Activated B cell treated with CpG ODN at 0.5 μM for 24 hours (primary cell): ENCODE data around the gene PLIN4. TPM values are rescaled to one million over a fixed set of nuclear protein-coding genes. Genes with fewer than 3 reads are reported as not detected.
A peak's percentile ranks its signal among the peaks of the same experiment; 100 is the strongest.

Experiments used
- ATAC-seq: fragments of 200-7000 bp; cut with Tn5 transposase; one replicate; pipeline ENCODE4 v1.10.0; 2021; ENCODE audit warnings: low read depth, mild to moderate bottlenecking, moderate library complexity
- CTCF ChIA-PET: fragments of 350-600 bp; sonication (Branson Sonifier 250); formaldehyde crosslinking; loops from one replicate; lab custom pipeline; 2021; ENCODE audit warnings: antibody characterized with exemption; lab: Charles Lee
- POLR2A ChIA-PET: fragments of 350-600 bp; sonication (Branson Sonifier 250); formaldehyde crosslinking; loops from one replicate; lab custom pipeline; 2021; ENCODE audit warnings: antibody characterized with exemption; lab: Charles Lee
- DNase-seq: peaks from one replicate; pipeline ENCODE4 v3.0.0; 2022
- H3K27ac Mint-ChIP-seq: one replicate; pipeline ENCODE4 v1.8.0; 2020; ENCODE audit warnings: mixed read lengths
- H3K27me3 Mint-ChIP-seq: one replicate; pipeline ENCODE4 v1.8.0; 2021; ENCODE audit warnings: mixed read lengths
- H3K36me3 Mint-ChIP-seq: one replicate; pipeline ENCODE4 v1.8.0; 2021; ENCODE audit warnings: low read depth, mixed read lengths
- H3K4me1 Mint-ChIP-seq: one replicate; pipeline ENCODE4 v1.8.0; 2021; ENCODE audit warnings: mixed read lengths
- H3K4me3 Mint-ChIP-seq: one replicate; pipeline ENCODE4 v1.8.0; 2020; ENCODE audit warnings: mild to moderate bottlenecking, mixed read lengths
- H3K9me3 Mint-ChIP-seq: one replicate; pipeline ENCODE4 v1.8.0; 2020; ENCODE audit warnings: mixed read lengths
- intact Hi-C: fragments of 100-400 bp; cut with micrococcal nuclease; formaldehyde crosslinking; loops from one replicate; pipeline ENCODE4 v1.15.1; 2024
- total RNA-seq: library from RNA; stranded (reverse); gene quantifications from 2 replicates; pipeline ENCODE4 v1.2.3, GENCODE V29; 2022
- TF ChIP-seq, protein P1 (sequence below): fragments of 200-600 bp; IDR thresholded peaks from one replicate; pipeline ENCODE4 v1.8.0; 2022; ENCODE audit warnings: antibody characterized with exemption, mild to moderate bottlenecking

PLIN4 gene
- total RNA-seq, 1 donor from 2014 or later: not detected

DNA sequence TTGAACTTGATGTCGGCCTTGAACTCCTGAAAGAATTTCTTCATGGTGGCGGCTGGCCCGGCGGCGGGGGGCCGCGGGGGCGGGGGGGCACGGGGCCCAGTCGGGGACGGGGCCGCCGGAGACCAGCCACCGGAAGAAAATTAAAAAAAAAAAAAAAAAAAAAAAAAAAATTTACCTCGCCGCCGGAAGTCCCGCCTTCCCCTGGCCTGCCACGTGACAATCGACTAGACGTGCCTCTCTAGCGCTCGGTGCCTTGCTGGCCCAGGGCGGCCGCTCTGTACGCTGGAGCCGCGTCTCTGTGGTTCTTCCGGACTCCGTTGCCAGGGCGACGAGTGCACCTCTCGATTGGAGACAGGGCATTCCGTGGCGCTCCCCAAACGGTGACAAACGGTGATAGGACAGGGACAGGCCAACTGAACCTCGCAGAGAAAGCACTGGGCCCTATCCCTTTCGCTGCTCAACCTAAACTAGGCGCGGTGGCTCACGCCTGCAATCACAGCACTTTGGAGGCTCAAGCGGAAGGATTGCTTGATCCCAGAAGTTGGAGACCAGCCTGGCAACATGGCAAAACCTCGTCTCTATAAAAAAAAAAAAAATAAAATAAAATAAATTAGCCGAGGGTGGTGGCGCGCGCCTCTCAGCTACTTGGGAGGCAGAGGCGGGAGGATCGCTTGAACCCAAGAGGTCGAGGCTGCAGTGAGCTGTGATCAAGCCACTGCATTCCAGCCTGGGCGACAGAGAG is 60.5 kb downstream of the PLIN4 start, which contains the start of gene UBXN6:
Gene UBXN6 (minus strand): TSS at position 141 of the 742 bp plus-strand sequence. CDS start 97 bp downstream, at position 44.
- H3K27ac Mint-ChIP-seq: peak within 1 kb of the TSS; percentile 86
- peak; percentile 95 for ATAC-seq
- ChIA-PET POLR2A (interaction anchor here (0.6 to 3.2 kb wide), 4 partner anchors 13 to 669 kb away, joined by 4 to 26 read pairs (median 4); partner anchors contain the start of genes HDGFL2 and YJU2), CTCF (interaction anchor here (1.6 kb wide), 1 partner anchor 88 kb away, joined by 3 read pairs; no protein-coding TSS in a partner anchor)
- intact Hi-C loops: loop anchor here (1.0 to 10.0 kb wide), 5 partner anchors 13 to 953 kb away; partner anchors contain the start of genes CHAF1A, DOHH, DPP9 and FZR1
- no peaks in the 10 kb centered on the region for H3K9me3 Mint-ChIP-seq
- TF ChIP-seq, protein P1, sequence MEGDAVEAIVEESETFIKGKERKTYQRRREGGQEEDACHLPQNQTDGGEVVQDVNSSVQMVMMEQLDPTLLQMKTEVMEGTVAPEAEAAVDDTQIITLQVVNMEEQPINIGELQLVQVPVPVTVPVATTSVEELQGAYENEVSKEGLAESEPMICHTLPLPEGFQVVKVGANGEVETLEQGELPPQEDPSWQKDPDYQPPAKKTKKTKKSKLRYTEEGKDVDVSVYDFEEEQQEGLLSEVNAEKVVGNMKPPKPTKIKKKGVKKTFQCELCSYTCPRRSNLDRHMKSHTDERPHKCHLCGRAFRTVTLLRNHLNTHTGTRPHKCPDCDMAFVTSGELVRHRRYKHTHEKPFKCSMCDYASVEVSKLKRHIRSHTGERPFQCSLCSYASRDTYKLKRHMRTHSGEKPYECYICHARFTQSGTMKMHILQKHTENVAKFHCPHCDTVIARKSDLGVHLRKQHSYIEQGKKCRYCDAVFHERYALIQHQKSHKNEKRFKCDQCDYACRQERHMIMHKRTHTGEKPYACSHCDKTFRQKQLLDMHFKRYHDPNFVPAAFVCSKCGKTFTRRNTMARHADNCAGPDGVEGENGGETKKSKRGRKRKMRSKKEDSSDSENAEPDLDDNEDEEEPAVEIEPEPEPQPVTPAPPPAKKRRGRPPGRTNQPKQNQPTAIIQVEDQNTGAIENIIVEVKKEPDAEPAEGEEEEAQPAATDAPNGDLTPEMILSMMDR: no peak
- peak within 1 kb of the TSS; percentile 89 for H3K4me3 Mint-ChIP-seq
- H3K27me3 Mint-ChIP-seq: no peaks in the 10 kb centered on the region
- peaks cover 20% of the 10 kb centered on the region for H3K4me1 Mint-ChIP-seq
- peaks cover 23% of the 10 kb centered on the region for H3K36me3 Mint-ChIP-seq
- DNase-seq: peak; percentile 95

- Mint-ChIP-seq H3K27ac (peak overlapping the region; percentile 75), H3K4me1 (peaks cover 20% of the 10 kb centered on the region), H3K9me3 (no peaks in the 10 kb centered on the region), H3K36me3 (peaks cover 31% of the 10 kb centered on the region), H3K27me3 (no peaks in the 10 kb centered on the region), H3K4me3 (peak overlapping the region; percentile 89)
- ChIA-PET CTCF (interaction anchor here (1.6 kb wide), 1 partner anchor 87 kb away, joined by 3 read pairs; no protein-coding TSS in a partner anchor), POLR2A (interaction anchor here (0.6 to 3.2 kb wide), 6 partner anchors 14 to 736 kb away, joined by 3 to 26 read pairs (median 4); partner anchors contain the start of genes HDGFL2 and YJU2)
- intact Hi-C loops: loop anchor here (1.0 to 10.0 kb wide), 5 partner anchors 14 to 952 kb away; partner anchors contain the start of genes CHAF1A, DOHH, DPP9 and FZR1
- ATAC-seq (peak; percentile 40), DNase-seq (no peak)
- TF ChIP-seq, protein P1: no peak
Observed at GRCh38 chr19:4456843-4457653, 61.2 kb downstream of the PLIN4 start.

- ATAC-seq: no peak
- intact Hi-C loops: loop anchor here (5.0 to 10.0 kb wide), 2 partner anchors 266 to 952 kb away; partner anchors contain the start of genes DOHH, DPP9 and FZR1
Observed at GRCh38 chr19:4456476-4456842, 61.8 kb downstream of the PLIN4 start.

DNA sequence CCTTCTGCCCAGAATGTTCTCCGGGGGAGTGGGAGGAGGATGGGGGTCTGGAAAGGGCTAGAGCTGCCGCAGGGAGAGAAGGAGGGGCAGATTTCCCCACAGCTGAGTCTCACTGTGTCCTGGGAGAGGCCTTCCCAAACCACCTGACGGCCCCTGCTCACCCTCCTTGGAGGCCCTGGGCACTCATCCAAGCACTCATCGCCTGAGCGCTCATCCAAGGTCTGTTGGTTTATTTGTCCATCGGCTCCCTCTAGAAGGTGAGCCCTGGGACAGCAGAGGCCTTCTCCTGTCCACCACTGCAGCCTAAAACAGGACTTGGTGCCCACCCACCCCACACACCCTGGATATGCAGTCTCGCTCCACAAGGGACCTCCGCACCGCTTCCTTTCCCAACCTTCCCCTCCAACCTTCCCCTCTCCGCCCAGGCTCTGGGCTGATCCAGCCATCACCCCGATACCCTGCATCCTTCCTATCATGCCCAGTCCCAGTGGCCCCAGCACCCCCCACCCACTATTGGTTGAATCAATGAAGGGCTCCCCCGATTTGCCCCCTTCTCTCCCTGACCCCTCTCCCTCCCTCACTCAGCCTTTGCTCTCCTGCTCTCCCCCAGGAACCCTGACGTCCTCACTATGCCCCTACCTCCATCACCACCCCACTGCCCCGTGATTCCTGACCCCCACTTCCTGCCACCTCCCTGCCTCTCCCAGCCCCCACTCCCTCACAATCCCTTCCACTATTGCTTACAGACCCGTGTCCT is 62.4 kb downstream of the PLIN4 start:
- ATAC-seq (no peak), DNase-seq (no peak)
- TF ChIP-seq, protein P1: no peak
- H3K27me3 Mint-ChIP-seq: no peaks in the 10 kb centered on the region
- ChIA-PET POLR2A (interaction anchor here (1.3 kb wide), 1 partner anchor 209 kb away, joined by 3 read pairs; the partner anchor contains the start of gene YJU2), CTCF (interaction anchor here (1.6 kb wide), 1 partner anchor 86 kb away, joined by 3 read pairs; no protein-coding TSS in a partner anchor)
- intact Hi-C loops: loop anchor here (5.0 to 10.0 kb wide), 2 partner anchors 266 to 951 kb away; partner anchors contain the start of genes DOHH, DPP9 and FZR1
- H3K9me3 Mint-ChIP-seq: no peaks in the 10 kb centered on the region
- peaks cover 20% of the 10 kb centered on the region for H3K4me1 Mint-ChIP-seq
- peak overlapping the region; percentile 89 for H3K4me3 Mint-ChIP-seq
- peaks cover 41% of the 10 kb centered on the region for H3K36me3 Mint-ChIP-seq
- H3K27ac Mint-ChIP-seq: peak overlapping the region; percentile 75

More at GRCh38 chr19:4456476-4456842, 61.8 kb downstream of the PLIN4 start:
- Mint-ChIP-seq H3K27ac (peak overlapping the region; percentile 75), H3K4me3 (peak overlapping the region; percentile 89), H3K4me1 (peaks cover 20% of the 10 kb centered on the region), H3K27me3 (no peaks in the 10 kb centered on the region), H3K36me3 (peaks cover 36% of the 10 kb centered on the region), H3K9me3 (no peaks in the 10 kb centered on the region)
- POLR2A ChIA-PET: interaction anchor here (0.6 to 3.2 kb wide), 4 partner anchors 15 to 735 kb away, joined by 3 to 26 read pairs (median 5); partner anchors contain the start of genes HDGFL2 and YJU2
- TF ChIP-seq, protein P1: no peak
- CTCF ChIA-PET: interaction anchor here (1.6 kb wide), 1 partner anchor 86 kb away, joined by 3 read pairs; no protein-coding TSS in a partner anchor
- no peak for DNase-seq
